ENCODE measurements around the gene MEGF11. TPM values are rescaled to one million over a fixed set of nuclear protein-coding genes. Genes with fewer than 3 reads are reported as not detected.

MEGF11 gene
- total RNA-seq, 1 experiment from 2014 or later = 2.3 TPM

DNA sequence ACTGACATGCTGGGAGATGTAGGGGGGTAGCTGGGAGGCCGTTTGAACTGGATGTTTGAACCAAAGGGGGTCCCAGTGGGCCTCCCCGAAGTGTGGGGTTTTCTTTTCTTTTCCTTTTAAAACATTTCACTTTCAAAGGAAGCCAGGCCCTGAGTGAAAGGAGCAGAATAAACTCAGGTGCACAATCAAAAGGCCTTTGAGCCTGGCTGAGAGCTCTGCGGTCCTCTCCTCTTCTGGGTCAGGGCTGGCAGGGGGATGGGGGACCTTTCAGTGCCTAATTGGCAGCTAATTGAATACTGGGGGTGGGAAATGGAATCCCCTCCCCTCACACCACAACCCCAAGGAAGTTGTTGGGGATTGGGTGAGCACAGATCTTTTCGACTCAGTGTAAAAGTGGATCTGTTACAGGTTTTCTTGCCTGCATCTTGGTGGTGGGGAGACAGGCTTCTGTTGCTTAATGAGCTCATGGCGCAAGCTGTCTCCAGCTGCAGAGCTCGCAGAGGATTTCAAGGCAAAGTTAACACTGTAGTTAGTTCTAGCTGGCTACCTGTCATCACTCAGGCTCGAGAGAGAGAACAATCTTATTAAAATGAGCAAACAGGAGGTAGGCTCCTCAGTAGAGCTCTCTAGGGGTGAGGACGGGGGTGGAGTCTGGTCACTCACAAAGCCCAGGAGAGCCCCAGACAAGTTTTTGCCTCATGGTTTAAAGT, 251.7 kb downstream of the MEGF11 start:
- H3K9me3 ChIP-seq (ENCODE audit: control insufficient read depth in 1 of 2, insufficient read depth in 1 of 2, low read depth in 1 of 2, low read length in 2 of 2) = no peaks in the 10 kb centered on the region
- no peaks in the 10 kb centered on the region for H3K79me2 ChIP-seq (ENCODE audit: insufficient read depth, low read length)
- H3K27me3 ChIP-seq (ENCODE audit: insufficient read depth, low read length) = peaks cover 19% of the 10 kb centered on the region
- no peak overlapping the region for H2AFZ ChIP-seq (ENCODE audit: low read depth, low read length, poor library complexity, severe bottlenecking)
- TF ChIP-seq, protein P1, sequence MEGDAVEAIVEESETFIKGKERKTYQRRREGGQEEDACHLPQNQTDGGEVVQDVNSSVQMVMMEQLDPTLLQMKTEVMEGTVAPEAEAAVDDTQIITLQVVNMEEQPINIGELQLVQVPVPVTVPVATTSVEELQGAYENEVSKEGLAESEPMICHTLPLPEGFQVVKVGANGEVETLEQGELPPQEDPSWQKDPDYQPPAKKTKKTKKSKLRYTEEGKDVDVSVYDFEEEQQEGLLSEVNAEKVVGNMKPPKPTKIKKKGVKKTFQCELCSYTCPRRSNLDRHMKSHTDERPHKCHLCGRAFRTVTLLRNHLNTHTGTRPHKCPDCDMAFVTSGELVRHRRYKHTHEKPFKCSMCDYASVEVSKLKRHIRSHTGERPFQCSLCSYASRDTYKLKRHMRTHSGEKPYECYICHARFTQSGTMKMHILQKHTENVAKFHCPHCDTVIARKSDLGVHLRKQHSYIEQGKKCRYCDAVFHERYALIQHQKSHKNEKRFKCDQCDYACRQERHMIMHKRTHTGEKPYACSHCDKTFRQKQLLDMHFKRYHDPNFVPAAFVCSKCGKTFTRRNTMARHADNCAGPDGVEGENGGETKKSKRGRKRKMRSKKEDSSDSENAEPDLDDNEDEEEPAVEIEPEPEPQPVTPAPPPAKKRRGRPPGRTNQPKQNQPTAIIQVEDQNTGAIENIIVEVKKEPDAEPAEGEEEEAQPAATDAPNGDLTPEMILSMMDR (IDR thresholded peaks at IDR 0.05 in 2 of 3, conservative IDR thresholded peaks at IDR 0.05 in 1 of 3; ENCODE audit: borderline replicate concordance in 1 of 3, insufficient read depth in 1 of 3, low read depth in 2 of 3, low read length in 2 of 3) = no peak
- no peak for TF ChIP-seq CBX3 (IDR thresholded peaks at IDR 0.05; ENCODE audit: low read depth)
- TF ChIP-seq JUND (IDR thresholded peaks at IDR 0.05) = no peak
- no peak for TF ChIP-seq EZH2 (IDR thresholded peaks at IDR 0.05)
- no TSS peak for BruUV-seq (replicated peaks)
- no peak overlapping the region for H3K4me2 ChIP-seq (ENCODE audit: low read length)
- POLR2A ChIA-PET = no interaction called here
- no peak for ATAC-seq
- no peak overlapping the region for H3K27ac ChIP-seq (ENCODE audit: low read depth, low read length)
- H3K4me3 ChIP-seq (replicated peaks in 1 of 2; ENCODE audit: low read depth in 1 of 2, low read length in 2 of 2) = no peak overlapping the region
- H3K9me2 ChIP-seq (ENCODE audit: insufficient read depth) = no peaks in the 10 kb centered on the region
- intact Hi-C loops (cut with micrococcal nuclease) = loop anchor here (5.0 kb wide), 1 partner anchor 45 kb away; no protein-coding TSS in a partner anchor
- peaks cover 0 to under 1% of the 10 kb centered on the region in 2 experiments; a peak in 1 of 4 replicates for H3K4me1 ChIP-seq (ENCODE audit: control insufficient read depth in 1 of 2, insufficient read depth in 2 of 2, low read length in 2 of 2)
- RAD21 ChIA-PET (ENCODE audit: low non-redundant PET in 1 of 2, low total read pairs in 2 of 2, uncharacterized antibody in 2 of 2, unreplicated experiment in 2 of 2) = no interaction called here
- CTCF ChIA-PET = no interaction called here
- no peak for DNase-seq (ENCODE audit: low read depth, low spot score)
- no peaks in the 10 kb centered on the region for H4K20me1 ChIP-seq (ENCODE audit: insufficient read depth)
- H3K36me3 ChIP-seq (ENCODE audit: control insufficient read depth in 1 of 2, insufficient read depth in 2 of 2, low read length in 2 of 2) = no peaks in the 10 kb centered on the region
- H3K9ac ChIP-seq (ENCODE audit: low read length) = no peak overlapping the region

DNA sequence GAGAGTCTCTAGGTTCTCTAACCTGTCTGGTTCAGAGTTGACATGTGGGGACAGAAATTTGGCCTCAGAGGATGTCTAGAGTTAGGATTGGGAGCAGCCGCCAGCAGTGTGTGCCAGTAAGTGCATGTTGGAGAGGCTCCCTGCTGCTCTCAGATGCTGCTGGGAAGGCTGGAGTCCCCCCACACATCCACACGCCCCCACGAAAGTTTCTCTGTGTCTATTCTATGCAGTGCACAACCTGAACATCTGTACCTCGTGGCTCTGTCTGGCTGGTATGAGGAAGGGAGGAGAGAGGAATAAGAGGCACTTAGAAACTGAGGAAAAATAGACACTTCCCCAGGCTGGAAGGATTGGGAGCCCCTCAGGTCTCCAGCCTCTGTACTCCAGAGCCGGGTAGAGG, 252.5 kb downstream of the MEGF11 start:
- no TSS peak for BruUV-seq (replicated peaks)
- Histone ChIP-seq H4K20me1 (ENCODE audit: insufficient read depth) (no peaks in the 10 kb centered on the region), H3K9ac (ENCODE audit: low read length) (no peak overlapping the region), H3K27ac (ENCODE audit: low read depth, low read length) (no peak overlapping the region), H2AFZ (ENCODE audit: low read depth, low read length, poor library complexity, severe bottlenecking) (no peak overlapping the region), H3K36me3 (ENCODE audit: control insufficient read depth in 1 of 2, insufficient read depth in 2 of 2, low read length in 2 of 2) (no peaks in the 10 kb centered on the region), H3K9me3 (ENCODE audit: control insufficient read depth in 1 of 2, insufficient read depth in 1 of 2, low read depth in 1 of 2, low read length in 2 of 2) (no peaks in the 10 kb centered on the region), H3K9me2 (ENCODE audit: insufficient read depth) (no peaks in the 10 kb centered on the region), H3K4me1 (ENCODE audit: control insufficient read depth in 1 of 2, insufficient read depth in 2 of 2, low read length in 2 of 2) (no peaks in the 10 kb centered on the region), H3K4me3 (replicated peaks in 1 of 2; ENCODE audit: low read depth in 1 of 2, low read length in 2 of 2) (no peak overlapping the region), H3K79me2 (ENCODE audit: insufficient read depth, low read length) (no peaks in the 10 kb centered on the region), H3K27me3 (ENCODE audit: insufficient read depth, low read length) (peaks cover 19% of the 10 kb centered on the region), H3K4me2 (ENCODE audit: low read length) (no peak overlapping the region)
- DNase-seq (ENCODE audit: low read depth, low spot score) = no peak
- ATAC-seq = no peak
- RAD21 ChIA-PET (ENCODE audit: low non-redundant PET in 1 of 2, low total read pairs in 2 of 2, uncharacterized antibody in 2 of 2, unreplicated experiment in 2 of 2) = no interaction called here
- intact Hi-C loops (cut with micrococcal nuclease) = loop anchor here (5.0 kb wide), 1 partner anchor 44 kb away; no protein-coding TSS in a partner anchor
- POLR2A ChIA-PET = no interaction called here
- CTCF ChIA-PET = no interaction called here
- TF ChIP-seq RAD21 (IDR thresholded peaks at IDR 0.05; ENCODE audit: low read depth) = no peak
- TF ChIP-seq CEBPB (IDR thresholded peaks at IDR 0.05; ENCODE audit: low read depth) = no peak
- TF ChIP-seq EZH2 (IDR thresholded peaks at IDR 0.05) = no peak
- TF ChIP-seq POLR2A (IDR thresholded peaks at IDR 0.05; ENCODE audit: borderline replicate concordance, extremely low read depth, insufficient read depth, insufficient read length) = no peak
- no peak for TF ChIP-seq EGR1 (IDR thresholded peaks at IDR 0.05; ENCODE audit: low read depth)
- no peak for TF ChIP-seq ELF1 (IDR thresholded peaks at IDR 0.05; ENCODE audit: borderline replicate concordance, low read depth)
- no peak for TF ChIP-seq SP1 (IDR thresholded peaks at IDR 0.05; ENCODE audit: low read depth)
- TF ChIP-seq, protein P2, sequence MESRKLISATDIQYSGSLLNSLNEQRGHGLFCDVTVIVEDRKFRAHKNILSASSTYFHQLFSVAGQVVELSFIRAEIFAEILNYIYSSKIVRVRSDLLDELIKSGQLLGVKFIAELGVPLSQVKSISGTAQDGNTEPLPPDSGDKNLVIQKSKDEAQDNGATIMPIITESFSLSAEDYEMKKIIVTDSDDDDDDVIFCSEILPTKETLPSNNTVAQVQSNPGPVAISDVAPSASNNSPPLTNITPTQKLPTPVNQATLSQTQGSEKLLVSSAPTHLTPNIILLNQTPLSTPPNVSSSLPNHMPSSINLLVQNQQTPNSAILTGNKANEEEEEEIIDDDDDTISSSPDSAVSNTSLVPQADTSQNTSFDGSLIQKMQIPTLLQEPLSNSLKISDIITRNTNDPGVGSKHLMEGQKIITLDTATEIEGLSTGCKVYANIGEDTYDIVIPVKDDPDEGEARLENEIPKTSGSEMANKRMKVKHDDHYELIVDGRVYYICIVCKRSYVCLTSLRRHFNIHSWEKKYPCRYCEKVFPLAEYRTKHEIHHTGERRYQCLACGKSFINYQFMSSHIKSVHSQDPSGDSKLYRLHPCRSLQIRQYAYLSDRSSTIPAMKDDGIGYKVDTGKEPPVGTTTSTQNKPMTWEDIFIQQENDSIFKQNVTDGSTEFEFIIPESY (IDR thresholded peaks at IDR 0.05; ENCODE audit: extremely low read depth, insufficient replicate concordance, low read length) = no peak
- TF ChIP-seq CBX3 (IDR thresholded peaks at IDR 0.05; ENCODE audit: low read depth) = no peak
- no peak for TF ChIP-seq POLR2AphosphoS5 (IDR thresholded peaks at IDR 0.05; ENCODE audit: low read depth, low read length)
- TF ChIP-seq, protein P3, sequence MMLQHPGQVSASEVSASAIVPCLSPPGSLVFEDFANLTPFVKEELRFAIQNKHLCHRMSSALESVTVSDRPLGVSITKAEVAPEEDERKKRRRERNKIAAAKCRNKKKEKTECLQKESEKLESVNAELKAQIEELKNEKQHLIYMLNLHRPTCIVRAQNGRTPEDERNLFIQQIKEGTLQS (IDR thresholded peaks at IDR 0.05) = no peak
- TF ChIP-seq FOSL1 (IDR thresholded peaks at IDR 0.05; ENCODE audit: low read depth) = no peak
- no peak for TF ChIP-seq EZH2phosphoT487 (IDR thresholded peaks at IDR 0.05; ENCODE audit: borderline replicate concordance)
